Activated CD4-positive, alpha-beta T cell treated with anti-CD3 and anti-CD28 coated beads, Interleukin-10, Interleukin-2, amounts not matched to agents 100 ng/mL and 50 ng/mL, durations not matched to agents 16 hours and 8 hours (primary cell): ENCODE results near the gene ZNF541.

Experiments used
- DNase-seq: peaks from one replicate; pipeline ENCODE4 v3.0.0-alpha.2; 2020

ZNF541 gene

DNA sequence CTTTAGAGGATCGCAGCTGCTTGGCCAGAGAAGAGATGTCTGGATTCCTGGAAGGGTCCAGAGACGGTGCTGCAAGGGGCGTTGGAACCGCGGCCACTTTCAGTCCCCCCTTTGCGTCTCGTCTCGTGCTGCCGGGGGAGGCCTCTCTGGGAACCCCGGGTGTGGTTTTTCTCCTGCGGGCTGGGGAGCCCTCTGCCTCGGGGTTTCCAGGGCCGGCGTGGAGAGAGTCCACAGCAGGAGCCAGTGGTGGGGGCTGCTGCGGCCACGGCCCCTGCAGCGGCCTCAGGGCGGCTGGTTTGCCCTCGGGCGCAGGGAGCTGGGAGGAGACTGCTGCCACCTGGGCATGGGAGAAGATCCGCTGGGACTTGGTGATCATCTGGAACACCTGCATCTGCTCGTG lies 28.5 kb downstream of the ZNF541 start:
- DNase-seq: no peak

DNA sequence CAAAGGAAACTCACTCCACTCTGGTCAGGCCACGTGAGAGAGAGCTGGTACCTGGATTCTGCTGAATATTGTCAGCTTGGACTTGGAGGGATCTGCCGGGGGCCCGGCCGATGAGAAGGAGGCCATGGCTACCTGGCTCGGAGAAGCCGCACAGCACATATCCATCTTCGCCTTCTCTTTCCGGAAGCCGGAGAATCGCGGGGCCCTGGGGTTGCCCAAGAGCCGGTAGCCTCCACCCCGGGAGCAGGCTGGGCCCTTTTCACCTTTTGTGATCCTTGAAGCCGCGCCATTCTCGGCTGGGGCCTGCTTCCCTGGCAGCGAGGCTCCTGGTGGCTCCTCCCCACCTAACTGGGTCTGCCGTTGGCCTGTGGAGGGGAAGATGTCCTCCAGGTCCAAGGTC lies 28.9 kb downstream of the ZNF541 start:
- no peak for DNase-seq

DNA sequence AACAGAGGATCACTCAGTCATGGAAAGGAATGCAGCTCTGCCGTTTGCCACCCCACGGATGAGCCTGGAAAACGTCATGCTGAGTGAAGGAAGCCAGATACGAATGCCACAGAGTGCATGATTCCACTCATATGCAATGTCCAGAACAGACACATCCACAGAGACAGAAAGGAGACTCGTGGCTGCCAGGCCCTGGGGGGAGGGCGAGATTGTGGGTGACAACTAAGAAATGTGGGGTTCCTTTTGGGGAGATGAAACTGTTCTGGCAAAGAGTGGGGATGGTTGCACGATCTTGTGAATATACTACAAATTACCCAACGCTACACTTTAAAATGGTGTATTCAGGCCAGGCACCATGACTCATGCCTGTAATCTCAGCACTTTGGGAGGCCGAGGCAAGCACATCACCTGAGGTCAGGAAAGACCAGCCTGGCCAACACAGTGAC lies 30.9 kb downstream of the ZNF541 start:
- no peak for DNase-seq

DNA sequence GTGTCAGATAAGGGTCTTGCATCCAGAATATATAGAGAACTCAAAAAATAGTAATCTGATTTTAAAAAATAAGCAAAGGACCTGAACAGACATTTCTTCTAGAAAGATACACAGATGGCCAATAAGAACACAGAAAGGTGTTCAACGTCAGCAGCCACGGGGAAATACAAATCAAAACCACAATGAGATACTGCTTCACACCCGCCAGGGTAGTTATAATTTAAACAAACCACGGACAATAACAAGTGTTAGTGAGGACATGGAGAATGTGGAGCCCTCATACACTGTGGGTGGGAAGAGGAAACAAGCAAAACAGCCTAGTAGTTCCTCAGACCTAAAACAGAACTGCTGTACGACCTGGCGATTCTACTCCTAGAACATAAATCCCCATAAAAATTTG lies 31.4 kb downstream of the ZNF541 start:
- peak; percentile 23 for DNase-seq

DNA sequence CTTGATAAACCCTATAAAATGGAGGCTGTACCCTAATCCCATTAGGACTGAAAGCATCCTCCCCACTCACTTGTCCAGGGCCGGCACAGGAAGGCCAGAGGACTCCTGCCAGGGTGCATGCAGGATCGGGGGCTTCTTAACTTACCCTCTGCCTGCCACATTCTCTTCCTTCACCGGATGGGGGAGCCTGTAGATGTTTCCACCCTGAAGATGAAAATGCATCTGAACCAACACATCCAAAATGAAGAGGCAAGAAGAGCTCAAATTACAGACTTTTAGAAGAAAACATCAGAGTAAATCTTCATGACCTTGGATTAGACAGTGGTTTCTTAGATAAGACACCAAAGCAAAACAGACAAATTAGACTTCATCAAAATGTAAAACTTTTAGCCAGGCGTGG lies 32.2 kb downstream of the ZNF541 start:
- no peak for DNase-seq

DNA sequence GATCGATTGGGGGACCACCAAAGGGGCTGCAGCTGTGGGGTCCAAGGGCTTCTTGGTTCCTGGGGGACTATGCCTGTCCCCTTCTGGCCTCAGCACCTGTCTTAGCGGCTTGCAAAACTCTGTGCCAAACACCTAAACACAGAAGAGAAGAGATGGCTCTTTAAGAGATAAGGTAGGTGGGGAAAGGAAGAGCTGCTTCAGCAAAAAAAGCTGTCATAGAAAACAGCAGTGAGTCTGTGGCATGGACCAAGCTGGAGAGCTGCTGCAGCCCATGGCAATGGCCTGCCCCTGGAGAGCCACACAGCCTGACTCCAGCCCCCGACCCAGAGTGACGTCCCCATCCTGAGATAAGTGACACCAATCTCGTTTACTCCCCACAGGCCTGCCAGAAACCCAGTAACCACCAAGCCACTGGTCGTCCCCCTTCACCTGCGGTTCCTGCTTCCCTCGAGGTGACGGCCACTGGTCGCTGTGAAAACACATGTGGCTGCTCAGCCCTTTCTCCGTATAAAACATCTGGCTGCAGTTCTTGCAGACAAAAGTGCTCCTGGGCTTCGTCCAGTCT lies 33.1 kb downstream of the ZNF541 start:
- DNase-seq: no peak

DNA sequence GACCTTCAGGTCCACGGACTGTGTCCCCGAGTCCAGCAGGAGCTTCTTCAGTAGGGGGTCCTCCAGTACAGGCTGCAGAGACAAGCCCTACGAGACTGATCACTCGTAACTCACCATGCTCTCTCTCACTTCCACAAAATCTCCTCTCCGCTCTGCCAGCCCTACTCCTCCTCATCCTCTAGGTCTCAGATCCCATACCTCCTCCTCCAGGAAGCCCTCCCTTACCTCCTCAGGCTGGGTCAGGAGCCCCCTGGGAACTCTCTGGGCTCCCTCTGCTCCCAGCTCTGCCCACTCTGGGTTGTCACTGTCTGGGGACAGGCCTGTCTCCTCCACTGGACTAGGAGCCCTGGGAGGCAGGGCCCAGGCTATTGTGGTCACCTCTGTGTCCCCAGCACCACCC lies 34.1 kb downstream of the ZNF541 start:
- no peak for DNase-seq

DNA sequence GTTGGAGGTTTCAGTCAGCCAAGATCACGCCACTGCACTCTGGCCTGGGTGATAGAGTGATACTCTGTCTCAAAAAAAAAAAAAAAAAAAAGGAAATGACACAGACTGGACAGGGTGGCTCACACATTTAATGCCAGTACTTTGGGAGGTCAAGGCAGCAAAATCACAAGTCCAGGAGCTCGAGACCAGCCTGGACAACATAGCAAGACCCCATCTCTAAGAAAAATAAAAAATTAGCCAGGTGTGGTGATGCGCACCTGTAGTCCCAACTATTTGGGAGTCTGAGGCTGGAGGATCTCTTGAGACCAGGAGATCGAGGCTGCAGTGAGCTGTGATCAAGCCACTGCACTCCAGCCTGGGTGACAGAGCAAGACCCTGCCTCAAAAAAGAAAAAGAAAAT lies 35.5 kb downstream of the ZNF541 start:
- DNase-seq: no peak

DNA sequence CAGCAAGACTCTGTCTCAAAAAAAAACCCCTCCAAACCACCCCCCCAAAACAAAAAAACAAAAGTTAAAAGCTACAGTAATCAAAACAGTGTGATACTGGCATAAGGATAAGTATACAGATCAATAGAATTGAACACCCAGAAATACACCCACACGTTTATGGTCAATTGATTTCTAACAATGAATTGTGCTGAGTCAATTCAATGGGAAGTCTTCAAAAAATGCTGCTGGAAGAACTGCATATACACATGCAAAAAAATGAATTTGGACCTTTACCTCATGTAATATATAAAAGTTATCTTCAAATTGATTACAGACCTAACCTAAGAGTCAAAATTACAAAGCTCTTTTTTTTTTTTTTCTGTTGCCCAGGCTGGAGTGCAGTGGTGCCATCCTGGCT lies 38.3 kb downstream of the ZNF541 start:
- no peak for DNase-seq

DNA sequence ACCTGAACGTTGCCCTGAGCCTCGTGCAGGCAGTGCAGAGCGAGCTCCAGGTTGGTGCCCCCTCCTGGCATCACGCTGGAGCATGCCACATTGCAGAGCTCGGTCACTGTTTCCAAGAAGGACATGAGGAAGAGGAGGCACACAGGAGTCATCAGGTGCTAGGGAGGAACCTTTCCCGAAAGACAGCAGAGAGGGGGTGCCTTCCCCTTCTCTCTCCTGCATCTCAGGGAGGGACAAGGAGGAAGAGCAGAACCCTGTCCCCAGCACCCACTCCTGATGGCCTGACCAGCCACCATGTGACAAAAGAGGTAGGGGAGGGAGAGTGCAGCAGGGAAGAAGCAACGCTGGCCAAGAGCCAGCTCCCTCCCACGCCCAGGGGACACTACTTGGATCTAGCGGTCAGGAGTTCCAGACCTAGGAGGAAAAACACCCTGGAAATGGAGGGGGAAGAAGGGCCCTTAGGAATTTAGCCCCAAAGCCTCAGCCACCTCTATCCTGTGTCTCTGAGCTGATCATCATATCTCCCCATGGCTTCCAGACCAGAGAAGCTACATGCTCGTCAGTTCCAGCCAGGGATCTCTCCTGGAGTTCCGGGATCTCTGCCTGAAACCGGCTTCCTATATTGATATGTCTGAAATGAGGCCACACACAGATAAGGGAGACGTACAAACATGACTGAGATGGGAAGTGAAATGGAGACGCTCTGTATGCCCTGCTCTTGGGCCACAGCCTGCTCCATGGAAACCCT lies 41.1 kb downstream of the ZNF541 start:
- DNase-seq: no peak

DNA sequence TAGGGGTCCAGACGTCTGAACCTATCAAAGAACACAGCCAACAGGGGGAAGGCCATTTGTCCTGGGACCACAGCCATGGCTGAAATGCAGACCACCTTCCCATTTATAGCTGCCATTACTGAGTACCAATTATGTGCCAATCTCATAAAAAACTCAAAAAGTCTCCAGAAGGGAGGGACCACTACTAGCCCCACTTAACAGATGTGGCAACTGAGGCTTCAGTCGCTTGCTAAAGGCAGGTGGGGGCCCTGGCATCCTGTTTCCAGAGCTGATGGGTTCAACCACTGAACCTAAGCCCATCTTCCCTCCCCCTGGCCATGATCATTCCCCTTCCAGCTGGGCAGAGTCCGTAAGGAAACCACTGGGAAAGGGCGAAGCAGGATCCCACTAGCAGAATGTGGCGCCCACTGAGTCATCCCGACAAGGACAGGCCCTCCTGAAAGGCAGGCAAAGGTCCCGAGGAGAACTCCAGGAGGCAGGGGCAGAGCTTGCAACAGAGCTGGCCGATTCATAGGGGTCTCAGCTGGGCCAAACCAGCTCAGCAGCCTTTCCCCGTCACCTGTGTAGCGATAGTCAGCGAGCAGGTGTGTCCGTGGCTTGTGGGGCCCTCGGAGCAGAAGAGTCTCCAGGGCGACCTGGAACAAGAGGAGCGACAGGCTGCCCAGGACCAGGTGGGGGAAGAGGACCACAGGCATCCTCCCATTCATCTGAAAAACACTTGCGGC lies 43.8 kb downstream of the ZNF541 start:
- DNase-seq: no peak

DNA sequence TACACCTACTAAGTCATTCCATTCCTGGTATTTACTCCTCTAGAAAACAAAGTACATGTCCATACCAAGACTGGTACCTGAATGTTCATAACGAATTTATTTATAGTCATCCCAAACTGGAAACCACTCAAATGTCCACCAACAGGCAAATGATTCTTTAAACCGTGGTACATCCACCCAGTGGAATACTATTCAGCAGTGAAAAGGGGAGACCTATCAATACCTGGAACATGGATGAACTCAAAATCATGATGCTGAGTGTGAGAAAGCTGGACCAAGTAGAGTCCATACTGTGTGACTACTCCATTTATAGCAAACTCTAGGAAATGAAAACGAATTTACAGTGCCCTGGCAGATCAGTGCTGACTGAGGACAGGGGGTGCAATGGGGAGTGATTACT lies 46.1 kb downstream of the ZNF541 start:
- no peak for DNase-seq

DNA sequence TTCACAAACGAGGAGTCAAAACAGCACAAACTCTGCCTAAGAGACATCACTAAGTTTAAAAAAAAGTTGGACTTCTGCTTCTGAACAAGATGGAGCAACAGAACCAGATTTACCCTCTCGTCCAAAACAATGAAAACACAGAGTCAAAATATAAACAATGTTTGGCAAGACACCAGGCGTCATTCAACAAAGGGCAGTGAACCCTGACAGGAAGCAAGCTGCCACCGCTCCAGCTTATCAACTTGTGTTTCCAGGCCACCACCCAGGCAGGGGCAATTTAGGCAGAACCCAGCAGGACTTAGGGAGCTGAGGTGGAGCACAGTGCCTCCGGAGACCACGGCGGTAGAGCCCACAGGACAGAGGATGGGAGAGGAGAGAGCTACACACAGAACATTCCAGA lies 49.5 kb downstream of the ZNF541 start:
- DNase-seq: no peak
